Lung microvascular endothelial cell (primary cell): ENCODE results near the gene SRPK1. TPM values are rescaled to one million over a fixed set of nuclear protein-coding genes. Genes with fewer than 3 reads are reported as not detected.

Experiments used
- DNase-seq, 2 donors: peaks; one replicate each; pipeline versions ENCODE4 v3.0.0 to v3.0.0-alpha.2; 2010; ENCODE audit warnings: low read depth in 2 of 2
- total RNA-seq: library from RNA; depleted of rRNA; stranded (reverse); fragments of >200 nt; gene quantifications from 2 replicates; pipeline ENCODE4 v1.2.1, GENCODE V29; 2014

Gene SRPK1
- total RNA-seq, 1 donor from 2014 or later: 36.3 TPM

- no peak for DNase-seq
Measured at GRCh38 chr6:35900448-35900847, 20.4 kb downstream of the SRPK1 start.

DNA sequence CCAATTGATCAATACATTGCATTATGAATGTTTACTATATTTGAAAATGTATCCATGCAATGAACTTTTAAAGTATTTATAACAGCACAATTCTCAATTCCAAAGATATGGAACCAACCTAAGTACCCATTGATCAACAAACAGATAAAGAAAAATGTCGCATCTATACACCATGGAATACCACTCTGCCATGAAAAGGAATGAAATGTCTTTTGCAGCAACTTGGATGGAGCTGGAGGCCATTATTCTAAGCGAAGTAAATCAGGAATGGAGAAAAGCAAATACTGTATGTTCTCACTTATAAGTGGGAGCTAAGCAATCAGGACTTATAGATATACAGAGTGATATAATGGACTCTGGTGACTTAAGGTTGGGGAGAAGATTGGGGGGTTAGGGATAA, 22.9 kb downstream of the SRPK1 start:
- DNase-seq: no peak

- DNase-seq: no peak
Measured at GRCh38 chr6:35897486-35897885, 23.4 kb downstream of the SRPK1 start.

DNA sequence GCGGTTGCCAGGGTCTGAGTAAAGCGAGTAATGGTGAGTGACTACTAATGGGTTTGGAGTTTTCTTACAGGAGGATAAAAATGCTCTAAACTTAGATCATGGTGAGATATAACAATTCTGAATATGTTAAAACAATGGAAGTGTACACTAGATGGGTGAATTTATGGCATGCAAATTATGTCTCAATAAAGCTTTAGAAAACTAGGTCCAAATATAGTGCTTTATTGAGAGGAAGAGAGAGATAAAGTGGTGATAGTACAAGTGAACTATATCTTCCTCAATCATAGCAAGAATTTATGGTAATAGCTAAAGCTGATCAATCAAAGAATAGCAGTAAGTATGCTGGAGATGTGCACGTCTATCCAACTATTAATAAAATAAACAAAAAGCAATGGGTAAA, 23.9 kb downstream of the SRPK1 start:
- no peak for DNase-seq

DNA sequence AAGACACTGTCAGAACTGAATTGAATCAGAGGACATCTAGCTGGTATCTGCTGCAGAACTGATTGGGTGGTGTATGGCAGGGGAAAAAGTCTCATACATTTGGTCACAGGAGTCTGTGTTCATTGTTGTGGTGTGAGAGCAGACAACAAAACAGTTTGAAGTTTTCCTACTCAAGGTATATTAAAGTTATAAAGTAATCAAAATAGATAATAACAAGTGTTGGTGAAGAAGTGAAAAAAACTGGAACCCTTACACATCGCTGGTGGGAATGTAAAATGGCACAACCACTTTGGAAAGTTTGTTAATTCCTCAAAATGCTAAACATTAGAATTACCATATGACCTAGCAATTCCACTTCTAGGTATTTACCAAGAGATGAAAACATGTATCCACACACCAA, 24.7 kb downstream of the SRPK1 start:
- no peak for DNase-seq

DNA sequence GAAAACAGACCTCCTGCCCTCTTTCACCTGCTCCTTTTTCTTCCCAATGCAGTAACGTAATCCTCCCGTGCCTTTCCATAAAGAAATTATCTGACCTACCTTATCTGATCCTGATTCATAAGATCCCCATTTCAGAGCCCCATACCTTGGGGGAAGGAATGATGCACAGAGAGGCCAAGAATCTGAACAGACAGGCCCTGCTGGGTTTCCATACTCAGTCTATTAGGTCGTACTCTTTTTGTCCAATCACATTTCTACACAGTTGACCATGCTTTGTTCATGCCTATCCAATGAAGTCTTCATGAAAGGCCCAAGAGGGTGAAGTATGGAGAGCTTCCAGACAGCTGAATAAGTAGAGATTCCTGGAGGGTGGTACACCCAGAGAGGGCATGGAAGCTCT, 25.3 kb downstream of the SRPK1 start:
- DNase-seq: no peak

DNA sequence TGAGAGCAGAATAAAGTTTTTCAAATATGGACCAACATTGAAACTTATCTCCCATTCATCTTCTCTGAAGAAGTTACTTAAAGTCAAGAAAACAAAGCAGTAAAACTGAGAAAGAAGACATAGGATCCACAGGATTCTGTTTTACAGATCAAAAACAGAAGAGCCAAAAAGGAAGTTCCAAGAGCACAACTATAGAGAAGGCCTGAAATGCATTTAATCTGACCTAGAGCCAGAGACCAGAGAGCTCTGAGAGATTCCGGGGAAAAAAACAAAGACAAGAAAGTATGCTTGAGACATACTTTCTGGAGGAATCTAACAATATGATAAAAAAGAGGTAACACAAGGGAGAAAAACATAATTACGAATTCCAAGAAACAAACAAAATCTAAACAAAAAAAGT, 26.1 kb downstream of the SRPK1 start:
- DNase-seq: no peak

GRCh38 chr6:35893246-35893645, 27.7 kb downstream of the SRPK1 start:
- no peak for DNase-seq

DNA sequence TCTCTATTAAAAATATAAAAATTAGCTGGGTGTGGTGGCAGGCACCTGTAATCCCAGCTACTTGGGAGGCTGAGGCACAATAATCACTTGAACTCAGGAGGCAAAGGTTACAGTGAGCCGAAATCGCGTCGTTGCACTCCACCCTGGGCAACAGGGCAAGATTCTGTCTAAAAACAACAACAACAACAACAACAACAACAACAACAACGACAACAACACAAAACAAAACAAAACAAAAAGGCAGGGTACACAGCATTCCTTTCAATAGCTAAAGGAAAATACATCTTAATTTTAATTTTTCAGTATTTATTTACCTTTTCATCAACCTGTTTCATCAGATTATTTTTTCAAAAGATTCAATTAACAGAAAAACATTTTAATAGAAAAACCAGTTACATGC, 28.4 kb downstream of the SRPK1 start:
- no peak for DNase-seq

- DNase-seq: no peak
Measured at GRCh38 chr6:35879151-35879550, 41.7 kb downstream of the SRPK1 start.

DNA sequence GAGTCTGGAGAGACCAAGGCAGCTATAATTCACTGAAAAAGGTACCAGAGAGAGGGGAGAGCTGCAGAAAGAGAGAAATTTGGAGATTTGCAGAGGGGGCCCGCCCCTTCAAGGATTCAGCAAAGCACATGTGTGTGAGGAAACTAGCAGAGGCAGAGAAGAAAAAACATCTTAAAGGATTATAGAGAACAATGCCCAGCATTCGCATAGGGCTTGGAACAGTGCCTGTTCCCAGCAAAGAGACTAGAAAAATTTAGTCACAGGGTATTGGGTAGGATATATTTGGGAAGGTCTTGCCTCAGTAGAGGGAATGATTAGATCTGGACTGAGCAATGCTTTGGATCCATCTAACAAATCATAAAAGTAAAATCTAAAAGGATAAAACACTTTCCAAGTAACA, 44.0 kb downstream of the SRPK1 start:
- no peak for DNase-seq

GRCh38 chr6:35874730-35875129, 46.2 kb downstream of the SRPK1 start:
- no peak for DNase-seq

DNA sequence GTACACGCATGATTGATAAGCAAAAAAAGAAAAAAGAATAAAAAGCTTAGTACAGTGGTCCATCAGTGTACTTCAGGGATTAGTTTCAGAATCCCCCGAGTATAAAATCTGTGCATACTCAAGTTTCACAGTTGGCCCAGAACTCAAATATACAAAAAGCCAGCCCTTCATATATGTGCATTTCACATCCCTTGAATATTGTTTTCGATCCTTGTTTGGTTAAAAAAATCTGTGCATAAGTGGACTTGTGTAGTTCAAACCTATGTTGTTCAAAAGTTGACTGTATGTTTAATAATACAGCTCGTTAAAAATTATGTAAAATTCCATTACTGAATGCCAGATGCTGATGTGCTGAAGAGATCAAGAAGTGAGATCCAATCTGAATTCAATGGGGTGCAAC, 61.5 kb downstream of the SRPK1 start:
- DNase-seq: no peak

DNA sequence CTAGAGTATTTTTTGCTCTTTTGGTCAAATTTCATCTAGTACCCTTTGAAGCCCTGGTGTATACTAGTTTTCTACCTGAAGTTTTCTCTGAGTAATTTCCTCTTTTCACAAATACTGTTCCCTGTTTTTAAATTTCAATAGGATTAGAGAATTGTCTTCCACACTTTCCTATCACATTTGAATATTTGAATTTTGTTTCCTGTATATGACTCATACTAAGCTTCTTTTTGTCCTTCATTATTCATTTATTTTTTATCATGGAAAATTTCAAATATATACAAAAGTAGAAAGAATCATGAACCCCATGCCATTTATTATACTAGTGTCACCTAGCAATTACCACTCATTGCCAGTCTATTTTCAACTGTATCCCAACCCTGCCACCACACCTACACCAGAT, 63.0 kb downstream of the SRPK1 start:
- peak in 1 of 2 donors; percentile 7 for DNase-seq

DNA sequence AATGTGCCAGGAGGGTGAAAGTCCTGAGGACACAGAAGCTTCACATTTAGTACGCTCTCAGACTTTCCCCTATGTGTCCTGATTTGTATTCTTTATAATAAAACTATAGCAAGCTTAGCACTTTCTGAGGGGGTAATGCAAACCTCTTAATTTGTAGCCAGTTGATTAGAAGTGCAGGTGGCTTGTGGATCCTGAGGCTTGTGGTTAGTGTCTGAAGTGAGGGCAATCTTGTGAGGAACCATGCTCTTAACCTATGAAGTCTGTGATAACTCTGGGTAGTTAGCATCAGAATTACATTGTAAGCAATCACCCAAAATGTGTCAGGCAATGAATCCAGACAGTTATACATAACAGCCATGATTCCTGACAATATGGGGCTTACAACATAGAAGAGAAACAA, 64.6 kb downstream of the SRPK1 start:
- no peak for DNase-seq

GRCh38 chr6:35852994-35853393, 67.9 kb downstream of the SRPK1 start:
- DNase-seq: no peak

GRCh38 chr6:35850208-35850607, 70.7 kb downstream of the SRPK1 start:
- DNase-seq: no peak

GRCh38 chr6:35844290-35844689, 76.6 kb downstream of the SRPK1 start:
- DNase-seq: no peak

- no peak for DNase-seq
Measured at GRCh38 chr6:35842381-35842780, 78.5 kb downstream of the SRPK1 start.

DNA sequence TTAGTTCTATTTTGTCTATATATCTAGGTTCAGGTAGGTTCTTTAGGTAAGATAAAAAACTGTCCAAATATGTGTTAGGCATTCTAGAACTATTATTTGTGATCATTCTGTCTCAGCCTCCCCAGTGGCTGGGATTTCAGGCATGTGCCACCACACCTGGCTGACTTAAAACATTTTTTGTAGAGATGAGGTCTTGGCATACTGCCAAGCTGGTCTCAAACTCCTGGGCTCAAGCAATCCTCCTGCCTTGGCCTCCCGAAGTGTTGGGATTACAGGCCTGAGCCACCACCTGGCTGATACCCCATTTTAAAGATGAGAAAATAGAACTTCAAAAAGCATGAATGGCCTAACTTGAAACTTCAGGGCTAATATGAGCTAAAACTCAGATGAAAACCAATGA, 81.9 kb downstream of the SRPK1 start:
- DNase-seq: no peak

DNA sequence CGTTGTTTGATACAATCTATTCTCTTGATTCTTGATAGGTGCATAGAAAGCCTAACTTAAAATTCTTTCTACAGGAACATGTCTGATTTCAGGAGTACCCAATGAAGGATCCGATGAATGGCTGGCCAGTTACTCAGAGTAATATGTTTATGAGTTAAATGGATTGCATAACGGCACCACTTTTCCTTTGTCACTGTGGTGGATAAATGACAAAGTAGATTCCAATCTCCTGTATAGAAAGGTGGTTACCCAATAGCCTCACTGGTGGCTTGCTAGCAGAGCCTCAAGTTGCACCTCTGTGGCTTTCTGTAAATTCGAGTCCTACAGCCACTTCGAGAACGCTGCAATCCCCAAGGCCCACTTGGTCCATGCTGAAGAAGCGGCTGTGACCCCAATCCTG, 87.4 kb downstream of the SRPK1 start:
- DNase-seq: no peak

DNA sequence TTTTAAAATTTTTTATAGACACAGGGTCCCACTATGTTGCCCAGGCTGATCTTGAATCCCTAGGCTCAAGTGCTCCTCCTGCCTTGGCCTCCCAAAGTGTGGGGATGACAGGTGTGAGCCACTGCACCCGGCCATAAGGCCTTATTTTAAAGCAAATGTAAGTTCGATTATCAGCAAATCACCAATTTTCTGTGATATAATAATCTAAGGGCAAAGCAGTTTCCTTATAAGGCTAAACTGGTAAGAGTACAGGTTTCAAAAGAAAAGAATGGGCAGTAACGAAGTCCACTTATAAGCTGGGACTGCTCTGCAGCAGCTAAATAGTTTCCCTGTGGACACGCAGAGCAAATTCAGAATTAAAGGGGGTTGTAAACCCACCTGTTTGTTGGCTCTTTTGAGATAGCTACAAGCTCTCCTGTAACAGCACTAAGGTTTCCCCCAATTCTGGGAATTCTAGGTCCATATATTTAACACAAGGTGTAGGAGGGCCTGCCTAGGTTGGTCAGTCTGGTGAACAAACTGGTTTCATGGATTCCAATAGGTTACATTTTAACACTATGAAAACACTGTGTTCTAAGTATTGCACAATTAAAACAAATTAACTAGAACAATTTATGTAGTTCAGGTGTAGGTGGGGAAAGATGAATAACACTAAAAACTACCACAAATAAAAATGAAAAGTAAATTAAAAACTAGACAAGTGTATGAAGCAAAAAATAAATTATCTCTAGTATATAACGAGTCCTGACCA, 89.5 kb downstream of the SRPK1 start:
- DNase-seq: no peak

DNA sequence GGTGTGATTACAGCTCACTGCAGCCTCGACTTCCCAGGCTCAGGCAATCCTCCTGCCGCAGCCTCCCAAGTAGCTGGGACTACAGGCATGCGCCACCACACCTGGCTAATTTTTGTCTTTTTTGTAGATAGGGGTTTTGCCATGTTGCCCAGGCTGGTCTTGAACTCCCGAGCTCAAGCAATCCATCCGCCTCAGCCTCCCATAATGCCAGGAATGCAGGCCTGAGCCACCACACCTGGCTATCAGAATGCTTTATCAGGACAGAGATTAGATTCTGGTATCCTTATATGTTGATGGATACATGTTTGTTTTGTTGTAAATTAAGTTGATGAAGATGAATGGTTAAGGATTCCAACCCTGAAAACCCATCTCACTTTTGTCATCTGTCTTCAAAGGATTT, 91.6 kb downstream of the SRPK1 start:
- DNase-seq: no peak
